Neural cell (in vitro differentiated cells): ENCODE measurements around the gene C22orf15. TPM values are rescaled to one million over a fixed set of nuclear protein-coding genes. Genes with fewer than 3 reads are reported as not detected.

Source experiments
- H2AFZ ChIP-seq: fragments of 200-600, 300-800 bp; sonication (generic), shearing (Covaris generic); 2 replicates; pipeline ENCODE4 v1.6.0; 2014; ENCODE audit warnings: low read depth, mild to moderate bottlenecking, antibody characterized with exemption, low read length, moderate library complexity
- H3F3A ChIP-seq: fragments of 200-600 bp; shearing (Covaris generic); 2 replicates; pipeline ENCODE4 v1.6.1; 2016; ENCODE audit warnings: mild to moderate bottlenecking, moderate library complexity, mixed read lengths, antibody characterized with exemption, low read length; ENCODE audit not compliant: insufficient read depth, poor library complexity, severe bottlenecking
- H3K27ac ChIP-seq: fragments of 200-600, 300-800 bp; sonication (generic), shearing (Covaris generic); 2 replicates; pipeline ENCODE4 v1.5.1; 2014; ENCODE audit warnings: mild to moderate bottlenecking, low read length, moderate library complexity
- H3K27me3 ChIP-seq: fragments of 300-800, 200-600 bp; sonication (generic), shearing (Covaris generic); 2 replicates; pipeline ENCODE4 v1.6.0; 2014; ENCODE audit warnings: mild to moderate bottlenecking, low read depth, low read length, moderate library complexity; ENCODE audit not compliant: insufficient read depth
- H3K36me3 ChIP-seq: fragments of 300-800, 200-600 bp; sonication (generic), shearing (Covaris generic); 2 replicates; pipeline ENCODE4 v1.5.1; 2014; ENCODE audit warnings: mild to moderate bottlenecking, antibody characterized with exemption, low read length, moderate library complexity; ENCODE audit not compliant: insufficient read depth
- H3K4me2 ChIP-seq: fragments of 300-800, 200-600 bp; sonication (generic), shearing (Covaris generic); 2 replicates; pipeline ENCODE4 v1.6.0; 2014; ENCODE audit warnings: mild to moderate bottlenecking, low read length
- H3K4me3 ChIP-seq: fragments of 300-800, 200-600 bp; sonication (generic), shearing (Covaris generic); 2 replicates; pipeline ENCODE4 v1.5.1; 2014; ENCODE audit warnings: mild to moderate bottlenecking, low read length, moderate library complexity
- H3K79me2 ChIP-seq: fragments of 200-600 bp; shearing (Covaris generic); replicated peaks from 2 replicates; pipeline ENCODE4 v1.6.0; 2014; ENCODE audit warnings: mild to moderate bottlenecking, low read length, moderate library complexity; ENCODE audit not compliant: insufficient read depth
- H3K9ac ChIP-seq: fragments of 300-800, 200-600 bp; sonication (generic), shearing (Covaris generic); 2 replicates; pipeline ENCODE4 v1.6.1; 2016; ENCODE audit warnings: mild to moderate bottlenecking, low read length, mixed read lengths
- H3K9me2 ChIP-seq: fragments of 200-600 bp; shearing (Covaris generic); 2 replicates; pipeline ENCODE4 v1.6.1; 2016; ENCODE audit warnings: mild to moderate bottlenecking, low read length, mixed read lengths; ENCODE audit not compliant: insufficient read depth
- H3K9me3 ChIP-seq: fragments of 200-600, 300-800 bp; sonication (generic), shearing (Covaris generic); 2 replicates; pipeline ENCODE4 v1.6.1; 2016; ENCODE audit warnings: mild to moderate bottlenecking, mixed run types, low read length, moderate library complexity, mixed read lengths
- H4K20me1 ChIP-seq: fragments of 200-600 bp; shearing (Covaris generic); 2 replicates; pipeline ENCODE4 v1.6.1; 2016; ENCODE audit warnings: mild to moderate bottlenecking, mixed run types; ENCODE audit not compliant: insufficient read depth
- CTCF ChIP-seq: fragments of 450-650 bp; IDR thresholded peaks from 2 replicates; pipeline ENCODE4 v1.5.1; 2014; ENCODE audit warnings: antibody characterized with exemption, mild to moderate bottlenecking, moderate library complexity; ENCODE audit not compliant: poor library complexity, severe bottlenecking
- EP300 ChIP-seq: fragments of 450-650 bp; conservative IDR thresholded peaks from 2 replicates; pipeline ENCODE4 v1.6.1; 2014; ENCODE audit warnings: antibody characterized with exemption, mild to moderate bottlenecking, moderate library complexity; ENCODE audit not compliant: poor library complexity, severe bottlenecking
- EZH2 ChIP-seq: fragments of 200-600, 300-800 bp; shearing (Covaris generic), sonication (generic); IDR thresholded peaks from 2 replicates; pipeline ENCODE4 v1.6.1; 2014; ENCODE audit warnings: antibody characterized with exemption, low read length, borderline replicate concordance, mild to moderate bottlenecking; ENCODE audit not compliant: insufficient read depth, poor library complexity, severe bottlenecking
- MXI1 ChIP-seq: fragments of 450-650 bp; conservative IDR thresholded peaks from 2 replicates; pipeline ENCODE4 v1.6.1; 2014; ENCODE audit warnings: antibody characterized with exemption, mild to moderate bottlenecking; ENCODE audit not compliant: poor library complexity, severe bottlenecking
- POLR2AphosphoS5 ChIP-seq: IDR thresholded peaks from 2 replicates; pipeline ENCODE4 v1.6.1; 2012
- RAD21 ChIP-seq: fragments of 450-650 bp; conservative IDR thresholded peaks from 2 replicates; pipeline ENCODE4 v1.6.1; 2014; ENCODE audit warnings: antibody characterized with exemption, mild to moderate bottlenecking, moderate library complexity
- REST ChIP-seq: IDR thresholded peaks from 2 replicates; pipeline ENCODE4 v1.6.1; 2012; ENCODE audit warnings: borderline replicate concordance
- SMC3 ChIP-seq: fragments of 450-650 bp; conservative IDR thresholded peaks from 2 replicates; pipeline ENCODE4 v1.6.1; 2014; ENCODE audit warnings: antibody characterized with exemption, mild to moderate bottlenecking, moderate library complexity; ENCODE audit not compliant: poor library complexity
- TAF1 ChIP-seq: IDR thresholded peaks from 2 replicates; pipeline ENCODE4 v1.6.1; 2012; ENCODE audit warnings: low read depth
- polyA plus RNA-seq: library from polyadenylated mRNA; depleted of rRNA; stranded (reverse); fragments of >200 nt; gene quantifications from 2 replicates; pipeline ENCODE4 v1.2.3, GENCODE V29; 2014

The C22orf15 gene
- polyA plus RNA-seq, 1 donor from 2014 or later: not detected

GRCh38 chr22:23806837-23807236 lies 44.0 kb downstream of the C22orf15 start:
- no peaks in the 10 kb centered on the region for H3K9me3 ChIP-seq
- no peaks in the 10 kb centered on the region for H3F3A ChIP-seq
- no peaks in the 10 kb centered on the region for H3K9me2 ChIP-seq
- H3K4me3 ChIP-seq: no peak overlapping the region
- H3K4me2 ChIP-seq: no peak overlapping the region
- no peak for TF ChIP-seq SMC3
- TF ChIP-seq REST: no peak
- no peak for TF ChIP-seq EP300
- no peak for TF ChIP-seq POLR2AphosphoS5
- no peak for TF ChIP-seq CTCF
- no peak for TF ChIP-seq TAF1
- TF ChIP-seq EZH2: no peak
- no peak for TF ChIP-seq RAD21
- no peak for TF ChIP-seq MXI1
- H2AFZ ChIP-seq: no peak overlapping the region
- no peaks in the 10 kb centered on the region for H3K79me2 ChIP-seq
- peaks cover 8% of the 10 kb centered on the region for H3K36me3 ChIP-seq
- H3K9ac ChIP-seq: no peak overlapping the region
- H3K27me3 ChIP-seq: no peaks in the 10 kb centered on the region
- H4K20me1 ChIP-seq: no peaks in the 10 kb centered on the region
- no peak overlapping the region for H3K27ac ChIP-seq

- TF ChIP-seq EZH2: no peak
- no peak for TF ChIP-seq EP300
- TF ChIP-seq POLR2AphosphoS5: no peak
- no peak for TF ChIP-seq CTCF
- Histone ChIP-seq H3K9ac (no peak overlapping the region), H3K4me3 (no peak overlapping the region), H3F3A (no peaks in the 10 kb centered on the region), H3K27me3 (no peaks in the 10 kb centered on the region), H3K27ac (no peak overlapping the region), H3K9me3 (no peaks in the 10 kb centered on the region), H3K79me2 (no peaks in the 10 kb centered on the region), H4K20me1 (no peaks in the 10 kb centered on the region), H3K9me2 (no peaks in the 10 kb centered on the region), H2AFZ (no peak overlapping the region), H3K4me2 (no peak overlapping the region), H3K36me3 (peaks cover 13% of the 10 kb centered on the region)
Measured at GRCh38 chr22:23812378-23812777, 49.6 kb downstream of the C22orf15 start.

Other genes with a start within 250 kb of the C22orf15 start
- gene IGLL1, start 182.7 kb upstream of the C22orf15 start, polyA plus RNA-seq: not detected in 2 replicates
- gene DRICH1, start 130.7 kb upstream of the C22orf15 start, polyA plus RNA-seq: 0.48 and 1.6 TPM in 2 replicates
- not detected in 2 replicates for gene RGL4, start 72.0 kb upstream of the C22orf15 start, polyA plus RNA-seq
- gene ZNF70, start 11.9 kb upstream of the C22orf15 start, polyA plus RNA-seq: 1.3 and 1.5 TPM in 2 replicates
- not detected in 2 replicates for gene VPREB3, start 8.6 kb upstream of the C22orf15 start, polyA plus RNA-seq
- 3.8 TPM in 1 of 2 replicates, not detected in the other for gene CHCHD10, start 5.0 kb downstream of the C22orf15 start, polyA plus RNA-seq
- 9.3 and 12.2 TPM in 2 replicates for gene MMP11, start 9.9 kb downstream of the C22orf15 start, polyA plus RNA-seq
- gene SMARCB1, start 24.0 kb downstream of the C22orf15 start, polyA plus RNA-seq: 97.5 and 98.9 TPM in 2 replicates
- 0.84 and 1.4 TPM in 2 replicates for gene DERL3, start 76.0 kb downstream of the C22orf15 start, polyA plus RNA-seq
- gene SLC2A11, start 94.9 kb downstream of the C22orf15 start, polyA plus RNA-seq: 45.7 and 48.6 TPM in 2 replicates
- 369 and 421 TPM in 2 replicates for gene MIF, start 131.4 kb downstream of the C22orf15 start, polyA plus RNA-seq
- gene GSTT2B, start 198.2 kb downstream of the C22orf15 start, polyA plus RNA-seq: 1.3 TPM in 1 of 2 replicates, not detected in the other
- 0.31 and 0.56 TPM in 2 replicates for gene DDTL, start 203.9 kb downstream of the C22orf15 start, polyA plus RNA-seq
- 117 and 122 TPM in 2 replicates for gene DDT, start 211.5 kb downstream of the C22orf15 start, polyA plus RNA-seq
- not detected in 2 replicates for gene GSTT2, start 217.1 kb downstream of the C22orf15 start, polyA plus RNA-seq
- not detected in 2 replicates for gene GSTT4, start 242.5 kb downstream of the C22orf15 start, polyA plus RNA-seq
- 16.0 and 16.6 TPM in 2 replicates for gene CABIN1, start 248.3 kb downstream of the C22orf15 start, polyA plus RNA-seq